Stimulated activated CD4-positive, alpha-beta T cell treated with anti-CD3 and anti-CD28 coated beads, Interleukin-1b, Interleukin-23, amount 100 ng/mL, for 1 hour (primary cell): ENCODE measurements around the gene AMY2B.
"Not testable (repeated sequence)": the region's sequence is repeated elsewhere in the genome, so short reads cannot be mapped to it uniquely, and the experiment has no call there.

Experiments used
- DNase-seq, 2 donors: peaks; one replicate each; pipeline ENCODE4 v3.0.0-alpha.2; 2020; ENCODE audit warnings: low read depth in 2 of 2

AMY2B gene

GRCh38 chr1:103616994-103617477 is 45.6 kb downstream of the AMY2B start, which contains the start of gene AMY2A:
AMY2A (plus strand) TSS chr1:103617427; CDS start chr1:103617441, 14 bp downstream.
- not testable (repeated sequence) for DNase-seq

- DNase-seq, result not testable (repeated sequence)
Measured at GRCh38 chr1:103627436-103627835, 56.0 kb downstream of the AMY2B start.
